H1 (cell line): ENCODE results near the gene LCLAT1. TPM values are rescaled to one million over a fixed set of nuclear protein-coding genes. Genes with fewer than 3 reads are reported as not detected.

ENCODE experiments used
- KDM4A ChIP-seq: IDR thresholded peaks from one replicate; pipeline ENCODE4 v1.7.1; 2012; ENCODE audit warnings: low read depth, mild to moderate bottlenecking, moderate library complexity, low read length, inconsistent platforms; ENCODE audit not compliant: severe bottlenecking
- POU5F1 ChIP-seq: IDR thresholded peaks from 2 replicates; pipeline ENCODE4 v1.6.1; 2011; ENCODE audit warnings: low read depth, mild to moderate bottlenecking, low read length, moderate library complexity
- TCF12 ChIP-seq: IDR thresholded peaks from 2 replicates; pipeline ENCODE4 v1.6.1; 2011; ENCODE audit warnings: low read depth, mild to moderate bottlenecking, low read length
- polyA plus RNA-seq, 7 experiments: library from polyadenylated mRNA; depleted of rRNA in 3 of 7; stranded (reverse) in 5 of 7; unstranded in 2 of 7; fragments of >200 nt in 5 of 7; fragments of 200-250 nt in 2 of 7; gene quantifications; 1 replicate in 5 of 7; 2 replicates in 1 of 7; 4 replicates in 1 of 7; pipeline versions ENCODE4 v1.2.1 to v1.2.3, GENCODE V29; 2011 to 2013; ENCODE audit warnings: missing spikeins in 2 of 7, mixed read lengths in 2 of 7
- total RNA-seq: library from RNA; stranded (reverse); fragmentation: NEBNext Ultra II Directional; extraction: Animal tissue kit (Norgen Biotek cat#: 25700); gene quantifications from 2 replicates; pipeline ENCODE4 v1.2.1, GENCODE V29; 2021

LCLAT1 gene
- total and polyA plus RNA-seq, 2 of the 8 experiments (the other 6 are each of a cell fraction or from before 2014, with no cell fraction given), result 7.6 to 22.0 TPM

- no peak for TF ChIP-seq TCF12
- TF ChIP-seq KDM4A, result no peak
- TF ChIP-seq POU5F1, result no peak
Measured at GRCh38 chr2:30434708-30435107, 12.3 kb upstream of the LCLAT1 start (continued).
